Measurements from ENCODE around the gene TM9SF1. TPM values are rescaled to one million over a fixed set of nuclear protein-coding genes. Genes with fewer than 3 reads are reported as not detected.
A peak's percentile ranks its signal among the peaks of the same experiment; 100 is the strongest.

The TM9SF1 gene
- total and polyA plus RNA-seq, 10 of the 15 experiments (the other 5 are each of a cell fraction or from before 2014, with no cell fraction given): 7.2 to 39.2 (median 17.6) TPM

DNA sequence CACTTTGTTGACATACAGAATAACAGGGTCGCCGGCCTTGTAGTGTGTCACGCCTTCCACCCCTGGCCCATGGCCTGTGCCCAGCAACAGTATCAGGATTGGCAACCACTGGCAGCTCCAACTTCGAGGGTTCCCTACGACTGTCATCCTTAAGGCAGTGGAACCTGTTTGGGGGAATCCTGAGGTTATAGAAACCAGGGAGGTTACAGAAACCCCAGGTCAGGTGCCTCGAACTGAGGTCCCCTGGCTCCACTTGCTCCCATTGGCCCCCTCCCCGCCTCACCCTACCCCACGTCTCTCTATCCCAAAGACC lies 412 bp downstream of the TM9SF1 start:
- no peak for TF ChIP-seq MAX (IDR thresholded peaks at IDR 0.05; ENCODE audit: low read depth, low read length)
- TF ChIP-seq HDGF (IDR thresholded peaks at IDR 0.05): 0 out of 2 replicates have a peak, but pooled peaks have one; percentile 44
- 0 out of 2 replicates have a peak, but pooled peaks have one; percentile 37 for TF ChIP-seq WRNIP1 (IDR thresholded peaks at IDR 0.05; ENCODE audit: borderline replicate concordance, low read depth, low read length)
- TF ChIP-seq NFYB (IDR thresholded peaks at IDR 0.05; ENCODE audit: insufficient read depth, low read depth, low read length): 0 out of 2 replicates have a peak, but pooled peaks have one; percentile 22
- Histone ChIP-seq H3K36me3 (ENCODE audit: control insufficient read depth in 2 of 2, insufficient read depth in 2 of 2, low read length in 1 of 2) (peaks cover 0 to 4% of the 10 kb centered on the region in 2 experiments; a peak in 2 of 4 replicates), H3K4me1 (ENCODE audit: control insufficient read depth, insufficient read depth, low read length) (peaks cover 15% of the 10 kb centered on the region), H2AFZ (ENCODE audit: control insufficient read depth, low read depth, low read length) (peak overlapping the region; percentile 98), H4K20me1 (ENCODE audit: control insufficient read depth, insufficient read depth) (no peaks in the 10 kb centered on the region), H3K9me3 (replicated peaks; ENCODE audit: control insufficient read depth, insufficient read depth, low read length) (no peaks in the 10 kb centered on the region; the same call in 1 of the 3 replicates), H3K27ac (ENCODE audit: control insufficient read depth, insufficient read depth) (peak overlapping the region; percentile 96), H3K79me2 (ENCODE audit: control insufficient read depth, insufficient read depth, low read length) (peaks cover 48% of the 10 kb centered on the region), H3K9ac (ENCODE audit: control insufficient read depth, insufficient read depth, low read length) (peak overlapping the region; percentile 92), H3K4me3 (peak overlapping the region; percentile 68), H3K27me3 (replicated peaks in 1 of 2; ENCODE audit: control insufficient read depth in 2 of 2, insufficient read depth in 2 of 2, low read length in 1 of 2) (no peaks in the 10 kb centered on the region), H3K4me2 (ENCODE audit: control insufficient read depth, insufficient read depth) (peak overlapping the region; percentile 83)
- DNase-seq (ENCODE audit: low read depth, low spot score) (no peak), ATAC-seq (no peak), FAIRE-seq (no peak)
- intact Hi-C loops (cut with micrococcal nuclease; ENCODE audit: unreplicated experiment) (no loop called here), in situ Hi-C loops (cut with MboI) (no loop called here)
- ChIA-PET SMC1A (ENCODE audit: uncharacterized antibody, unreplicated experiment) (interaction anchor here (0.8 to 1.8 kb wide), 4 partner anchors 18 to 138 kb away, joined by 3 to 5 read pairs (median 4); partner anchors contain the start of genes CHMP4A, DCAF11 and NRL), CTCF (interaction anchor here (1.0 to 2.9 kb wide), 6 partner anchors 16 to 102 kb away, joined by 3 to 11 read pairs (median 4); partner anchors contain the start of genes MDP1 and TINF2), RAD21 (ENCODE audit: unreplicated experiment) (interaction anchor here (1.0 to 3.0 kb wide), 8 partner anchors 20 to 104 kb away, joined by 3 to 10 read pairs (median 4); partner anchors contain the start of genes DCAF11, IRF9, MDP1 and NRL), POLR2A (interaction anchor here (0.9 to 3.9 kb wide), 9 partner anchors 9 to 58 kb away, joined by 3 to 50 read pairs (median 12); partner anchors contain the start of genes CHMP4A, IRF9, MDP1 and PSME1)
- BruUV-seq (replicated peaks): no TSS peak
- 82% methylated on average over 6 of the region's 8 CpGs for WGBS (ENCODE audit: insufficient coverage, insufficient replicate concordance, low lambda C conversion rate, missing lambda C conversion rate)

All from GM12878 (cell line).